K562 (cell line): ENCODE results near the gene LOXL3. TPM values are rescaled to one million over a fixed set of nuclear protein-coding genes. Genes with fewer than 3 reads are reported as not detected.
A peak's percentile ranks its signal among the peaks of the same experiment; 100 is the strongest.

ENCODE experiments used
- ATF1 ChIP-seq, 2 experiments: fragments of 450-650 bp in 1 of 2; IDR thresholded peaks; 2 replicates each; pipeline ENCODE4 v1.6.1; 2016; ENCODE audit warnings: missing compliant biosample characterization in 1 of 2, missing genetic modification characterization in 1 of 2
- CXXC5 ChIP-seq: fragments of 250-450 bp; sonication (Bioruptor Pico); IDR thresholded peaks from 2 replicates; pipeline ENCODE4 v1.8.0; 2022; ENCODE audit warnings: inconsistent platforms, mild to moderate bottlenecking, moderate library complexity
- ELF2 ChIP-seq: fragments of 250-450 bp; sonication (Bioruptor Pico); IDR thresholded peaks from 2 replicates; pipeline ENCODE4 v1.5.0; 2021; ENCODE audit warnings: mild to moderate bottlenecking
- FOXP4 ChIP-seq: sonication (generic); formaldehyde crosslinking; IDR thresholded peaks from 2 replicates; pipeline ENCODE4 v1.8.0; 2022; ENCODE audit warnings: mild to moderate bottlenecking, missing genetic modification reagents, borderline replicate concordance
- KLF1 ChIP-seq: fragments of 450-650 bp; IDR thresholded peaks from 2 replicates; pipeline ENCODE4 v1.6.1; 2016; ENCODE audit warnings: missing genetic modification characterization, missing compliant biosample characterization
- KLF10 ChIP-seq: fragments of 250-450 bp; sonication (Bioruptor Pico); IDR thresholded peaks from 2 replicates; pipeline ENCODE4 v1.6.1; 2021; ENCODE audit warnings: matching md5 sums
- MGA ChIP-seq: fragments of 450-650 bp; IDR thresholded peaks from 2 replicates; pipeline ENCODE4 v1.6.1; 2016; ENCODE audit warnings: mild to moderate bottlenecking, moderate library complexity
- NCOA1 ChIP-seq: fragments of 450-650 bp; IDR thresholded peaks from 2 replicates; pipeline ENCODE4 v1.6.1; 2016; ENCODE audit warnings: low read depth
- PYGO2 ChIP-seq: fragments of 450-650 bp; IDR thresholded peaks from 2 replicates; pipeline ENCODE4 v1.6.1; 2016; ENCODE audit warnings: mild to moderate bottlenecking, missing genetic modification characterization, moderate library complexity, missing compliant biosample characterization
- SMARCA4 ChIP-seq: fragments of 450-650 bp; IDR thresholded peaks from 2 replicates; pipeline ENCODE4 v1.6.1; 2016
- YY1 ChIP-seq, 3 experiments: IDR thresholded peaks; 2 replicates each; pipeline ENCODE4 v1.6.1; 2011; ENCODE audit warnings: low read length in 2 of 3, mild to moderate bottlenecking in 2 of 3, moderate library complexity in 2 of 3, borderline replicate concordance in 1 of 3, control low read depth in 1 of 3, low read depth in 1 of 3; ENCODE audit not compliant: insufficient read depth in 3 of 3, insufficient replicate concordance in 2 of 3, control insufficient read depth in 1 of 3, insufficient read length in 1 of 3; ENCODE audit errors: extremely low read depth in 1 of 3
- ZNF511 ChIP-seq: sonication (generic); formaldehyde crosslinking; IDR thresholded peaks from 2 replicates; pipeline ENCODE4 v1.8.0; 2022; ENCODE audit warnings: mild to moderate bottlenecking, missing genetic modification reagents
- polyA plus RNA-seq, 8 experiments: library from polyadenylated mRNA; depleted of rRNA in 4 of 8; stranded (reverse) in 5 of 8; unstranded in 3 of 8; fragments of >200 nt; fragmentation: Nextera tagmentation in 2 of 8; fragmentation: Illumina TruSeq in 1 of 8; extraction: Ambion mirVana in 2 of 8; extraction: Trizol in 1 of 8; gene quantifications; 2 replicates each; pipeline versions ENCODE4 v1.2.1 to v1.2.3, GENCODE V29; 2011 to 2014; ENCODE audit warnings: inconsistent platforms in 1 of 8, missing spikeins in 1 of 8
- total RNA-seq, 7 experiments: library from RNA; depleted of rRNA in 6 of 7; stranded (reverse); fragments of >200 nt in 6 of 7; fragmentation: Illumina TruSeq in 2 of 7; extraction: Trizol in 2 of 7; gene quantifications; 2 replicates each; pipeline versions ENCODE4 v1.2.1 to v1.2.3, GENCODE V29; 2011 to 2021; ENCODE audit warnings: low replicate concordance in 1 of 7

Gene LOXL3
- total and polyA plus RNA-seq, 9 of the 15 experiments (the other 6 are each of a cell fraction or from before 2014, with no cell fraction given): 0.22 to 0.99 (median 0.31) TPM

- peak; percentile 80 for TF ChIP-seq MGA
- TF ChIP-seq ZNF511: no peak
- peak; percentile 36 for TF ChIP-seq NCOA1
- TF ChIP-seq YY1 (IDR thresholded peaks at IDR 0.05; ENCODE audit: borderline replicate concordance in 1 of 3, control insufficient read depth in 1 of 3, extremely low read depth in 1 of 3, insufficient read depth in 3 of 3, insufficient read length in 1 of 3, insufficient replicate concordance in 2 of 3, low read depth in 1 of 3, low read length in 2 of 3): peak in 2 of 3 experiments; percentile 15 to 78
- TF ChIP-seq CXXC5 (CRISPR knock-in tag): peak; percentile 83
- TF ChIP-seq KLF1 (tag): peak; percentile 62
- TF ChIP-seq PYGO2 (tag): no peak
- peak; percentile 68 for TF ChIP-seq SMARCA4
- TF ChIP-seq KLF10: no peak
- no peak for TF ChIP-seq ATF1 (CRISPR knock-in tag; IDR thresholded peaks at IDR 0.05)
- TF ChIP-seq ATF1 (tag; IDR thresholded peaks at IDR 0.05): peak; percentile 57
- TF ChIP-seq FOXP4 (CRISPR knock-in tag): no peak
- TF ChIP-seq ELF2 (CRISPR knock-in tag): 0 out of 2 replicates have a peak, but pooled peaks have one; percentile 53
Measured at GRCh38 chr2:74502720-74503505, 50.8 kb downstream of the LOXL3 start (continued).
